CMK (cell line): ENCODE results near the gene MARS1.

Source experiments
- DNase-seq: peaks from one replicate; pipeline ENCODE4 v3.0.0-alpha.2; 2010; ENCODE audit warnings: low read depth

MARS1 gene

GRCh38 chr12:57531836-57532235 is 44.0 kb downstream of the MARS1 start:
- no peak for DNase-seq

GRCh38 chr12:57533108-57533507 is 45.2 kb downstream of the MARS1 start:
- no peak for DNase-seq

GRCh38 chr12:57534250-57534649 is 46.4 kb downstream of the MARS1 start:
- no peak for DNase-seq

- no peak for DNase-seq
Observed at GRCh38 chr12:57534991-57535543, 47.2 kb downstream of the MARS1 start.

- DNase-seq = no peak
Observed at GRCh38 chr12:57535764-57536596, 48.1 kb downstream of the MARS1 start.

GRCh38 chr12:57536597-57536942 is 48.7 kb downstream of the MARS1 start:
- no peak for DNase-seq

GRCh38 chr12:57539134-57539768 is 51.4 kb downstream of the MARS1 start:
- DNase-seq = peak; percentile 86

- DNase-seq = no peak
Observed at GRCh38 chr12:57541001-57541400, 53.1 kb downstream of the MARS1 start.

GRCh38 chr12:57541717-57542116 is 53.8 kb downstream of the MARS1 start:
- no peak for DNase-seq

- DNase-seq = no peak
Observed at GRCh38 chr12:57543581-57543980, 55.7 kb downstream of the MARS1 start.

- DNase-seq = no peak
Observed at GRCh38 chr12:57545809-57546437, 58.1 kb downstream of the MARS1 start.

- DNase-seq = peak; percentile 83
Observed at GRCh38 chr12:57546438-57547287, 58.8 kb downstream of the MARS1 start, which contains the start of gene DCTN2. Gene DCTN2 (minus strand): TSS chr12:57547192. CDS start chr12:57547063, 129 bp downstream.

- no peak for DNase-seq
Observed at GRCh38 chr12:57547288-57548012, 59.6 kb downstream of the MARS1 start.

GRCh38 chr12:57548013-57548315 is 60.1 kb downstream of the MARS1 start:
- DNase-seq = no peak

GRCh38 chr12:57548488-57548887 is 60.6 kb downstream of the MARS1 start:
- DNase-seq = no peak

GRCh38 chr12:57549203-57549908 is 61.5 kb downstream of the MARS1 start:
- no peak for DNase-seq

- DNase-seq = no peak
Observed at GRCh38 chr12:57549909-57550640, 62.2 kb downstream of the MARS1 start, which contains the start of gene KIF5A. Gene KIF5A (plus strand): TSS chr12:57550044. CDS start chr12:57550272, 228 bp downstream.

- no peak for DNase-seq
Observed at GRCh38 chr12:57550641-57551549, 63.0 kb downstream of the MARS1 start.
